HepG2 (cell line): ENCODE results near the gene SLC27A1. TPM values are rescaled to one million over a fixed set of nuclear protein-coding genes. Genes with fewer than 3 reads are reported as not detected.

Experiments
- E2F1 ChIP-seq: sonication (generic); formaldehyde crosslinking; IDR thresholded peaks from 2 replicates; pipeline ENCODE4 v1.5.0; 2020; ENCODE audit warnings: missing genetic modification reagents
- FOXC1 ChIP-seq: sonication (generic); formaldehyde crosslinking; IDR thresholded peaks from 2 replicates; pipeline ENCODE4 v1.8.0; 2022; ENCODE audit warnings: mild to moderate bottlenecking, missing genetic modification reagents, borderline replicate concordance
- HOXD1 ChIP-seq: sonication (generic); formaldehyde crosslinking; IDR thresholded peaks from 2 replicates; pipeline ENCODE4 v1.5.0; 2020; ENCODE audit warnings: missing genetic modification reagents
- NCOA1 ChIP-seq: sonication (generic); formaldehyde crosslinking; IDR thresholded peaks from 2 replicates; pipeline ENCODE4 v1.9.0; 2021; ENCODE audit warnings: missing genetic modification reagents
- NFYC ChIP-seq: IDR thresholded peaks from 2 replicates; pipeline ENCODE4 v1.6.1; 2016; ENCODE audit warnings: missing genetic modification reagents, missing compliant biosample characterization
- NR0B2 ChIP-seq: sonication (generic); formaldehyde crosslinking; IDR thresholded peaks from 2 replicates; pipeline ENCODE4 v1.4.0; 2020; ENCODE audit warnings: mild to moderate bottlenecking, missing genetic modification reagents
- REL ChIP-seq: sonication (generic); formaldehyde crosslinking; conservative IDR thresholded peaks from 2 replicates; pipeline ENCODE4 v1.8.0; 2022; ENCODE audit warnings: mild to moderate bottlenecking, missing genetic modification reagents, moderate library complexity
- SRY ChIP-seq: sonication (generic); formaldehyde crosslinking; IDR thresholded peaks from 2 replicates; pipeline ENCODE4 v1.8.0; 2022; ENCODE audit warnings: mild to moderate bottlenecking, missing genetic modification reagents
- TGIF2 ChIP-seq: IDR thresholded peaks from 2 replicates; pipeline ENCODE4 v1.6.1; 2016; ENCODE audit warnings: control low read depth, missing compliant biosample characterization
- XBP1 ChIP-seq: sonication (generic); formaldehyde crosslinking; IDR thresholded peaks from 2 replicates; pipeline ENCODE4 v1.5.0; 2020; ENCODE audit warnings: missing genetic modification reagents
- ZBTB38 ChIP-seq: sonication (generic); formaldehyde crosslinking; IDR thresholded peaks from 2 replicates; pipeline ENCODE4 v1.5.1; 2020; ENCODE audit warnings: mild to moderate bottlenecking, missing genetic modification reagents
- ZFP90 ChIP-seq: sonication (generic); formaldehyde crosslinking; IDR thresholded peaks from 2 replicates; pipeline ENCODE4 v1.8.0; 2022; ENCODE audit warnings: missing genetic modification reagents, mild to moderate bottlenecking, inconsistent platforms, borderline replicate concordance
- ZHX2 ChIP-seq, 2 experiments: sonication (generic) in 1 of 2; formaldehyde crosslinking in 1 of 2; IDR thresholded peaks; 2 replicates each; pipeline versions ENCODE4 v1.6.1 to v1.9.0; 2014 to 2022; ENCODE audit warnings: antibody characterized with exemption in 1 of 2, borderline replicate concordance in 1 of 2, inconsistent platforms in 1 of 2, low read depth in 1 of 2, missing genetic modification reagents in 1 of 2
- ZNF224 ChIP-seq: sonication (generic); formaldehyde crosslinking; IDR thresholded peaks from 2 replicates; pipeline ENCODE4 v1.5.0; 2020; ENCODE audit warnings: mild to moderate bottlenecking, missing genetic modification reagents
- ZNF557 ChIP-seq: sonication (generic); formaldehyde crosslinking; IDR thresholded peaks from 2 replicates; pipeline ENCODE4 v1.4.0; 2020; ENCODE audit warnings: missing genetic modification reagents
- ZNF644 ChIP-seq: IDR thresholded peaks from 2 replicates; pipeline ENCODE4 v1.6.1; 2016; ENCODE audit warnings: low read depth
- ZSCAN29 ChIP-seq: sonication (generic); formaldehyde crosslinking; conservative IDR thresholded peaks from 2 replicates; pipeline ENCODE4 v1.4.0; 2020; ENCODE audit warnings: mild to moderate bottlenecking, missing genetic modification reagents
- polyA plus RNA-seq, 8 experiments: library from polyadenylated mRNA; depleted of rRNA in 3 of 8; stranded (reverse) in 7 of 8; unstranded in 1 of 8; fragments of >200 nt; fragmentation: Illumina TruSeq in 4 of 8; extraction: Trizol in 4 of 8; gene quantifications; 2 replicates each; pipeline versions ENCODE4 v1.2.1 to v1.2.3, GENCODE V29; 2011 to 2016; ENCODE audit warnings: low read depth in 4 of 8, missing spikeins in 1 of 8, mixed read lengths in 1 of 8; ENCODE audit not compliant: insufficient read depth in 1 of 8
- total RNA-seq, 5 experiments: library from RNA; depleted of rRNA; stranded (reverse); fragments of >200 nt; fragmentation: Illumina TruSeq; extraction: Trizol; gene quantifications; 2 replicates each; pipeline ENCODE4 v1.2.3, GENCODE V29; 2016; ENCODE audit warnings: low read depth in 1 of 5
- TF ChIP-seq, protein P1 (sequence below): sonication (generic); formaldehyde crosslinking; IDR thresholded peaks from 2 replicates; pipeline ENCODE4 v1.9.0; 2022; ENCODE audit warnings: low read depth, missing genetic modification reagents

SLC27A1 gene
- total and polyA plus RNA-seq, 2 of the 13 experiments (the other 11 are each of a cell fraction or from before 2014, with no cell fraction given) = 4.1 to 8.8 TPM

GRCh38 chr19:17469481-17470067 is 750 bp upstream of the SLC27A1 start (continued):
- TF ChIP-seq, protein P1, sequence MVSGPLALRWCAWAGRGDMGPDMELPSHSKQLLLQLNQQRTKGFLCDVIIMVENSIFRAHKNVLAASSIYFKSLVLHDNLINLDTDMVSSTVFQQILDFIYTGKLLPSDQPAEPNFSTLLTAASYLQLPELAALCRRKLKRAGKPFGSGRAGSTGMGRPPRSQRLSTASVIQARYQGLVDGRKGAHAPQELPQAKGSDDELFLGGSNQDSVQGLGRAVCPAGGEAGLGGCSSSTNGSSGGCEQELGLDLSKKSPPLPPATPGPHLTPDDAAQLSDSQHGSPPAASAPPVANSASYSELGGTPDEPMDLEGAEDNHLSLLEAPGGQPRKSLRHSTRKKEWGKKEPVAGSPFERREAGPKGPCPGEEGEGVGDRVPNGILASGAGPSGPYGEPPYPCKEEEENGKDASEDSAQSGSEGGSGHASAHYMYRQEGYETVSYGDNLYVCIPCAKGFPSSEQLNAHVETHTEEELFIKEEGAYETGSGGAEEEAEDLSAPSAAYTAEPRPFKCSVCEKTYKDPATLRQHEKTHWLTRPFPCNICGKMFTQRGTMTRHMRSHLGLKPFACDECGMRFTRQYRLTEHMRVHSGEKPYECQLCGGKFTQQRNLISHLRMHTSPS = no peak
- no peak for TF ChIP-seq ZBTB38 (CRISPR knock-in tag)
- TF ChIP-seq ZSCAN29 (CRISPR knock-in tag) = no peak
- TF ChIP-seq E2F1 = no peak
- TF ChIP-seq FOXC1 (CRISPR knock-in tag) = no peak
- no peak; the same call in none of the 2 replicates for TF ChIP-seq TGIF2 (CRISPR knock-in tag)
- TF ChIP-seq XBP1 (CRISPR knock-in tag) = no peak
- TF ChIP-seq ZHX2 (IDR thresholded peaks at IDR 0.05; ENCODE audit: low read depth) = no peak
- 0 out of 2 replicates have a peak, but pooled peaks have one; percentile 45 for TF ChIP-seq ZHX2 (CRISPR knock-in tag; IDR thresholded peaks at IDR 0.05; ENCODE audit: borderline replicate concordance)
- TF ChIP-seq REL (CRISPR knock-in tag) = no peak
- no peak for TF ChIP-seq ZNF224
- TF ChIP-seq SRY (CRISPR knock-in tag) = no peak
- no peak for TF ChIP-seq HOXD1
- TF ChIP-seq ZFP90 (CRISPR knock-in tag) = peak; percentile 60; the same call in 1 of the 2 replicates
- no peak for TF ChIP-seq NCOA1 (CRISPR knock-in tag)
- 0 out of 2 replicates have a peak, but pooled peaks have one; percentile 31 for TF ChIP-seq ZNF557
- no peak for TF ChIP-seq ZNF644
- no peak for TF ChIP-seq NR0B2 (CRISPR knock-in tag)
- no peak for TF ChIP-seq NFYC
